Right renal pelvis (tissue), 4 donors: ENCODE data around the gene RNPEP. TPM values are rescaled to one million over a fixed set of nuclear protein-coding genes. Genes with fewer than 3 reads are reported as not detected.
A peak's percentile ranks its signal among the peaks of the same experiment; 100 is the strongest.
"Not testable (repeated sequence)": the region's sequence is repeated elsewhere in the genome, so short reads cannot be mapped to it uniquely, and the experiment has no call there.

ENCODE experiments used
- DNase-seq, 4 donors: peaks; one replicate each; pipeline ENCODE4 v3.0.0-alpha.2; 2013; ENCODE audit warnings: low read depth in 4 of 4, low spot score in 3 of 4, missing footprints in 1 of 4
- polyA plus RNA-seq, 4 donors: library from polyadenylated mRNA; unstranded; fragments of 120-200 nt; gene quantifications; one replicate each; pipeline ENCODE4 v1.2.1, GENCODE V29; 2013; ENCODE audit not compliant: insufficient read length in 4 of 4

RNPEP gene
- polyA plus RNA-seq, 4 donors, result 56.3 to 78.0 (median 58.2) TPM

- DNase-seq, result no peak
Measured at GRCh38 chr1:202034149-202034682, 51.8 kb downstream of the RNPEP start.

- peak in 2 of 4 donors; percentile 81 to 88 for DNase-seq
Measured at GRCh38 chr1:202034683-202035462, 52.4 kb downstream of the RNPEP start.

GRCh38 chr1:202036595-202037387, 54.3 kb downstream of the RNPEP start:
- no peak for DNase-seq

GRCh38 chr1:202037706-202038296, 55.4 kb downstream of the RNPEP start:
- DNase-seq, result no peak

- no peak for DNase-seq
Measured at GRCh38 chr1:202038688-202039346, 56.4 kb downstream of the RNPEP start.

GRCh38 chr1:202045705-202046104, 63.3 kb downstream of the RNPEP start:
- DNase-seq, result no peak

GRCh38 chr1:202046227-202046626, 63.8 kb downstream of the RNPEP start:
- DNase-seq, result peak in 1 of 4 donors; percentile 43

GRCh38 chr1:202046748-202047708, 64.6 kb downstream of the RNPEP start:
- no peak for DNase-seq

GRCh38 chr1:202047977-202048376, 65.5 kb downstream of the RNPEP start:
- no peak for DNase-seq

GRCh38 chr1:202049129-202049528, 66.7 kb downstream of the RNPEP start:
- no peak for DNase-seq

GRCh38 chr1:202054094-202054493, 71.6 kb downstream of the RNPEP start:
- DNase-seq, result no peak

- DNase-seq, result not testable (repeated sequence)
Measured at GRCh38 chr1:202054673-202055072, 72.2 kb downstream of the RNPEP start.

Other genes with a start within 250 kb of the RNPEP start
- gene IPO9, start 153.5 kb upstream of the RNPEP start, polyA plus RNA-seq, result 10 to 100 TPM; 76.0 to 85.5 (median 83.8) TPM
- gene SHISA4, start 93.8 kb upstream of the RNPEP start, polyA plus RNA-seq, result 10 to 100 TPM; 15.6 to 17.0 (median 16.4) TPM
- gene LMOD1, start 36.1 kb upstream of the RNPEP start, polyA plus RNA-seq, result 1 to 10 TPM; 4.2 to 4.8 (median 4.4) TPM
- gene TIMM17A, start 27.1 kb upstream of the RNPEP start, polyA plus RNA-seq, result 10 to 100 TPM; 61.6 to 67.2 (median 65.0) TPM
- gene ELF3, start 27.9 kb downstream of the RNPEP start, polyA plus RNA-seq, result 10 to 100 TPM; 37.3 to 98.2 (median 63.7) TPM
- gene GPR37L1, start 140.3 kb downstream of the RNPEP start, polyA plus RNA-seq, result under 1 TPM; 0.04 to 0.13 (median 0.04) TPM
- gene ARL8A, start 162.1 kb downstream of the RNPEP start, polyA plus RNA-seq, result 10 to 100 TPM; 45.8 to 49.8 (median 48.2) TPM
- 1 to 10 TPM in 3 of 4 donors, under 1 TPM in 1; 0.98 to 2.1 (median 1.3) TPM for gene PTPN7, start 178.0 kb downstream of the RNPEP start, polyA plus RNA-seq
- 1 to 10 TPM in 3 of 4 donors, under 1 TPM in 1; 0.64 to 1.3 (median 1.1) TPM for gene LGR6, start 211.2 kb downstream of the RNPEP start, polyA plus RNA-seq